Measurements from ENCODE around the gene NEDD8.

DNA sequence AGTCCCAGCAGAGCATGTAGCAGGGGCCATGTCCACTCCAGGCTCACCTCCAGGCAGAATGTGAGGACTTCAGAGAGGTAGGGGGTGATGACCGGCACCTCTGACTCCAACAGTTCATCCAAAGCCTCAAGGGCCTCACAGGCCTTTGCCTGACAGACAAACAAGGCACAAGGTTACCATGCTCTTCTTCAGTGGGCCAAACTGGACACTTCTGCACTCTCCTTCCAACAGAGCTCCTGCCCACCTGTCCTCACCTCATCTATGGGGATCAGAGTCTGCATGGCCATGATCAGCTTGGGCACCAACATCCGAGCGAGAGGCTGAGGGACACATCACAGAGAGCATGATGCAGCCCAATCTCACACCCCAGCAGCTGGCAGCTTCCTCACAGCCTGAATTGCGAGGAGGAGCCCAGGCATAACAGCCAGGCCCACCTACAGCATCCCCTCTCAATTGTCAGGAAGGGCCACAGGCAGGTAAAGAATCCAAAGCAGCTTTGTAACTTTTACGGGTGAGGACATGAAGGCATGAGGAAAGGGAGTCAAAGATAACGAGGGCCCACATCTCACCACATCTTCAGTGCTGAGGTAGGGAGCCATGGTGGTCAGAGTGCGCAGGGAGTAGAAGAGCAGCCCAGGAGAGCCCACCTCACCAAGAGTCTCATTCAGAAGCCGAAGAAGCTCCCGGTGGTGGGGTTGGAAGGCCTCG is 45.2 kb downstream of the NEDD8 start:
- no peak for TF ChIP-seq EZH2phosphoT487 (IDR thresholded peaks at IDR 0.05; ENCODE audit: borderline replicate concordance)
- TF ChIP-seq, protein P1, sequence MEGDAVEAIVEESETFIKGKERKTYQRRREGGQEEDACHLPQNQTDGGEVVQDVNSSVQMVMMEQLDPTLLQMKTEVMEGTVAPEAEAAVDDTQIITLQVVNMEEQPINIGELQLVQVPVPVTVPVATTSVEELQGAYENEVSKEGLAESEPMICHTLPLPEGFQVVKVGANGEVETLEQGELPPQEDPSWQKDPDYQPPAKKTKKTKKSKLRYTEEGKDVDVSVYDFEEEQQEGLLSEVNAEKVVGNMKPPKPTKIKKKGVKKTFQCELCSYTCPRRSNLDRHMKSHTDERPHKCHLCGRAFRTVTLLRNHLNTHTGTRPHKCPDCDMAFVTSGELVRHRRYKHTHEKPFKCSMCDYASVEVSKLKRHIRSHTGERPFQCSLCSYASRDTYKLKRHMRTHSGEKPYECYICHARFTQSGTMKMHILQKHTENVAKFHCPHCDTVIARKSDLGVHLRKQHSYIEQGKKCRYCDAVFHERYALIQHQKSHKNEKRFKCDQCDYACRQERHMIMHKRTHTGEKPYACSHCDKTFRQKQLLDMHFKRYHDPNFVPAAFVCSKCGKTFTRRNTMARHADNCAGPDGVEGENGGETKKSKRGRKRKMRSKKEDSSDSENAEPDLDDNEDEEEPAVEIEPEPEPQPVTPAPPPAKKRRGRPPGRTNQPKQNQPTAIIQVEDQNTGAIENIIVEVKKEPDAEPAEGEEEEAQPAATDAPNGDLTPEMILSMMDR (conservative IDR thresholded peaks at IDR 0.05; ENCODE audit: low read length), result no peak
